Nephron progenitor cell (in vitro differentiated cells): ENCODE measurements around the gene MAN2A2.

Experiments
- DNase-seq: peaks from one replicate; pipeline ENCODE4 v3.0.0; 2021
- H3K27ac Mint-ChIP-seq: 2 replicates; pipeline ENCODE4 v1.8.0; 2021; ENCODE audit warnings: mild to moderate bottlenecking, moderate library complexity, mixed read lengths
- H3K27me3 Mint-ChIP-seq: 2 replicates; pipeline ENCODE4 v1.8.0; 2021; ENCODE audit warnings: mild to moderate bottlenecking, low read depth, mixed read lengths; ENCODE audit not compliant: poor library complexity
- H3K36me3 Mint-ChIP-seq: 2 replicates; pipeline ENCODE4 v1.8.0; 2021; ENCODE audit warnings: low read depth, mixed read lengths
- H3K4me1 Mint-ChIP-seq: 2 replicates; pipeline ENCODE4 v1.8.0; 2021; ENCODE audit warnings: mixed read lengths
- H3K4me3 Mint-ChIP-seq: 2 replicates; pipeline ENCODE4 v1.8.0; 2021; ENCODE audit warnings: mild to moderate bottlenecking, moderate library complexity, mixed read lengths
- H3K9me3 Mint-ChIP-seq: 2 replicates; pipeline ENCODE4 v1.8.0; 2021; ENCODE audit warnings: mild to moderate bottlenecking, moderate library complexity, mixed read lengths
- TF ChIP-seq, protein P1 (sequence below): fragments of 200-600 bp; sonication (generic); IDR thresholded peaks from 2 replicates; pipeline ENCODE4 v1.5.0; 2021; ENCODE audit warnings: antibody characterized with exemption

Gene MAN2A2

DNA sequence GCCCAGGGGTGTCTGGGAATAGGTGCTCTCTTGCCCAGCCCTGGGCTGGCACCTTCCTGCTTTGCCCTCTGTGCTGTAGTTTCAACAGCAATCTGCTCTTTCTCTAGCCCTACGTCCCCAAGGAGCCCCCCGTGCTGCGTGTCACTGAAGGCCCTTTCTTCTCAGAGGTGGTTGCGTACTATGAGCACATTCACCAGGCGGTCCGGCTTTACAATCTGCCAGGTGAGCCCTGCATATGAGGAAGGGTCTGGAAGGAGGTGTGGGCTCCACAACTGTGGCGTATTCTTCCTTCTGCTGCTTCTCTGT, 9.6 kb downstream of the MAN2A2 start:
- Mint-ChIP-seq H3K4me1 (peaks cover 16% of the 10 kb centered on the region), H3K36me3 (peaks cover 28% of the 10 kb centered on the region), H3K4me3 (no peak overlapping the region), H3K27me3 (no peaks in the 10 kb centered on the region), H3K9me3 (no peaks in the 10 kb centered on the region), H3K27ac (no peak overlapping the region)
- TF ChIP-seq, protein P1, sequence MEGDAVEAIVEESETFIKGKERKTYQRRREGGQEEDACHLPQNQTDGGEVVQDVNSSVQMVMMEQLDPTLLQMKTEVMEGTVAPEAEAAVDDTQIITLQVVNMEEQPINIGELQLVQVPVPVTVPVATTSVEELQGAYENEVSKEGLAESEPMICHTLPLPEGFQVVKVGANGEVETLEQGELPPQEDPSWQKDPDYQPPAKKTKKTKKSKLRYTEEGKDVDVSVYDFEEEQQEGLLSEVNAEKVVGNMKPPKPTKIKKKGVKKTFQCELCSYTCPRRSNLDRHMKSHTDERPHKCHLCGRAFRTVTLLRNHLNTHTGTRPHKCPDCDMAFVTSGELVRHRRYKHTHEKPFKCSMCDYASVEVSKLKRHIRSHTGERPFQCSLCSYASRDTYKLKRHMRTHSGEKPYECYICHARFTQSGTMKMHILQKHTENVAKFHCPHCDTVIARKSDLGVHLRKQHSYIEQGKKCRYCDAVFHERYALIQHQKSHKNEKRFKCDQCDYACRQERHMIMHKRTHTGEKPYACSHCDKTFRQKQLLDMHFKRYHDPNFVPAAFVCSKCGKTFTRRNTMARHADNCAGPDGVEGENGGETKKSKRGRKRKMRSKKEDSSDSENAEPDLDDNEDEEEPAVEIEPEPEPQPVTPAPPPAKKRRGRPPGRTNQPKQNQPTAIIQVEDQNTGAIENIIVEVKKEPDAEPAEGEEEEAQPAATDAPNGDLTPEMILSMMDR = no peak
- DNase-seq = no peak

DNA sequence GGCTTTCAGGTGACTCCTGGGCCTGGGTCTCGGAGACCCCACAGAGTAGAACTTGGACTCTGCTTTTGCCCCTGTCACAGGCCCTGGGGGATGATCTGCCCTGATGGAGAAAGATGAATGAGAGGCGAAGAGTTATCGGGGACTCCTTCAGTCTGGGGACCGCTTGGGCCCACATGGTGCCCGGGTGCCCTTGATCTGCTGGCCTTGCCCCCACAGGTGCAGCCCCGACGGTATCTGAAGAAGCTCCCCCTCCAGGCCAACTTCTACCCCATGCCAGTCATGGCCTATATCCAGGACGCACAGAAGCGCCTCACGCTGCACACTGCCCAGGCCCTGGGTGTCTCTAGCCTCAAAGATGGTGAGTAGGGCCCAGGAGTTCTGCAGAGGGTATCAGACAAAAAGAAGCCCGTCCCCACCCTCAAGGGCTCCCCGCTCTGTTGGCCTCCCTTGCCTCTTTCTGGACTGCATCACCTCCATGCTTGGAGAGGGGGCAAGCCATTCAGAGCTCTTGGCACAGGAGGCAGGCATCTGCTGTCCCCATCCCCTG, 10.4 kb downstream of the MAN2A2 start:
- H3K4me3 Mint-ChIP-seq = no peak overlapping the region
- TF ChIP-seq, protein P1 = no peak
- no peak for DNase-seq
- H3K27ac Mint-ChIP-seq = no peak overlapping the region
- H3K4me1 Mint-ChIP-seq = peaks cover 16% of the 10 kb centered on the region
- peaks cover 33% of the 10 kb centered on the region for H3K36me3 Mint-ChIP-seq
- no peaks in the 10 kb centered on the region for H3K27me3 Mint-ChIP-seq
- no peaks in the 10 kb centered on the region for H3K9me3 Mint-ChIP-seq

DNA sequence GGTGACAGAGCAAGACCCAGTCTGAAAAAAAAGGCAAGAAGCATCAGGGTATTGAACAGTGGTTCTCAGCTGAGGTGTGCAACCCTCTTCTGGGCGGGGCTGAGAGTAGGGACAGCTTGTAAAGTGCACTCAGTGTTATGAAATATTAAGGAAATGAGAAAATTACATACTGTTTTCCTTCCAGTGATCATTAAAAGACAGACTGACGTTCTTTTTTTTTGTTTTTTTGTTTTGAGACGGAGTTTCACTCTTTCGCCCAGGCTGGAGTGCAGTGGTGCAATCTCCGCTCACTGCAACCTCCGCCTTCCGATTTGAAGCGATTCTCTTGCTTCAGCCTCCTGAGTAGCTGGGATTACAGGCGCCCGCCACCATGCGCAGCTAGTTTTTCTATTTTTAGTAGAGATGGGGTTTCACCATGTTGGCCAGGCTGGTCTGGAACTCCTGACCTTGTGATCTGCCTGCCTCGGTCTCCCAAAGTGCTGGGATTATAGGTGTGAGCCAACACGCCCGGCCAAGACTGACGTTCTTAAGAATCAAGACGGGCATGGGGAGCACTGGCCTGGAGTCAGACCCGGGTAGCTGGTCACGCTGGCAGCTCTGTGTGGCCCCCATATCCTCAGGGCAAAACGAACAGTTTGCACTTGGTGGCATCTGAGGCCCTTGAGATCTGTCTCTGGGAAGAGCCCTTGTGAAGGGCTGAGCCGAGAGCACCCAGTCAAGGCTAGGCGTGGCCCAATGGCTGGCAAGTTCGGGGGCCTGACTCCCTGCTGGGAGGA, 11.4 kb downstream of the MAN2A2 start:
- Mint-ChIP-seq H3K27ac (no peak overlapping the region), H3K36me3 (peaks cover 33% of the 10 kb centered on the region), H3K27me3 (no peaks in the 10 kb centered on the region), H3K4me1 (peaks cover 16% of the 10 kb centered on the region), H3K9me3 (no peaks in the 10 kb centered on the region), H3K4me3 (no peak overlapping the region)
- TF ChIP-seq, protein P1 = no peak
- DNase-seq = no peak

DNA sequence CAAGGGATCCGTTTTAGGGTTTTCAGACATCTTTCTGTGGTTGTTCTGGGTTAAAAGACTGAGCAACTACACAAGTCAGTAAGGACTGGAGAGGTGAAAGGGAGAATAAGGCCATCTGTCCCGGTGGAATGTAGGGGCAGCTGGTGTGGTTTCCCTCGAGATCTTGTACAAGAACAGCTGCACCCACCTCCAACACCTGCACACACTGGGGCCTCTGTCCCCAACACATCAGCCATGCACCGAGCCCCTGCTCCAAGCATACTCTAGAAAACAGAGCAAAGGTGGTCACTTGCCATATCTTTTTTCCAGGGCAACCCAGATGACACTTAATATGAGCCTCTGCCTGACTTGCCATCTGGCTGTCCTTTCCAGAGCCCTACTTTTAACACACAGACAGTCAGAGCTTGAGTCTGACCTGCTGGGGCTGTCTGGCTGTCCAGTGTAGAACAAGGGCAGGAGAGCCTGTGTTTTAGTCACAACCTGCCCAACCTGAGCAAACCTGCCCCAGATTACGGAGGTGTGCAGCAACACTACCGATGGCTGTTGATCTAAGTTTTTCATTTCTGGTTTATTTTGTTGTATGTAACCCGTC, 12.2 kb downstream of the MAN2A2 start:
- H3K4me1 Mint-ChIP-seq = peaks cover 16% of the 10 kb centered on the region
- no peak for DNase-seq
- no peaks in the 10 kb centered on the region for H3K9me3 Mint-ChIP-seq
- H3K4me3 Mint-ChIP-seq = no peak overlapping the region
- peaks cover 4% of the 10 kb centered on the region for H3K27me3 Mint-ChIP-seq
- H3K27ac Mint-ChIP-seq = peak overlapping the region; percentile 71
- H3K36me3 Mint-ChIP-seq = peaks cover 39% of the 10 kb centered on the region
- TF ChIP-seq, protein P1 = no peak

DNA sequence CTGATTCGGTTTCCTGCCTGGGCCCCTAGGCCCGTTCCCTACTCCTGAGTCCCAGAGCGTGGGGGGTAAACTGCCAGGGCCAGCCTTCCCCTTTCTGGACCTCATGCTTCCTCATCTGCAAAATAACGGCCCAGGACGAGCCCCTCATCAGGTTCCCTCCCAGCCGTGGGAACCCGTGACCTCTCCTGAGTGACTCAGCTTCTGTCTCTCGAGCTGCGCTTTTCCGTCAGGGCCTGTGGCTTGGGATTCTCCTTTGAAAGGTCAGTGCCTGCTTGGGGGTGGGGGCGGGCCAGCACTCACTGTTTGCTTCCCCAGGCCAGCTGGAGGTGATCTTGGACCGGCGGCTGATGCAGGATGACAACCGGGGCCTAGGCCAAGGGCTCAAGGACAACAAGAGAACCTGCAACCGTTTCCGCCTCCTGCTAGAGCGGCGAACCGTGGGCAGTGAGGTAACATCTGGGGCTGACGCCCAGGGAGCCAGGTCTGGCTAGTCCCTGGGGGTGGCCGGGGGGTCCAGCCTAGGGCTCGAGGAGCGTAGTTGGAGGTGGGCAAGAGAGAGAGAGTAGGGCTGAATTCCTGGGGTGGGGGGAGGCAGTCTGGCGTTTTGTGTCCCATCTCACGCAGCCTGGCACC, 12.8 kb downstream of the MAN2A2 start:
- H3K27ac Mint-ChIP-seq = peak overlapping the region; percentile 71
- TF ChIP-seq, protein P1 = no peak
- no peak for DNase-seq
- H3K4me3 Mint-ChIP-seq = no peak overlapping the region
- no peaks in the 10 kb centered on the region for H3K9me3 Mint-ChIP-seq
- H3K36me3 Mint-ChIP-seq = peaks cover 40% of the 10 kb centered on the region
- H3K27me3 Mint-ChIP-seq = peaks cover 4% of the 10 kb centered on the region
- peaks cover 16% of the 10 kb centered on the region for H3K4me1 Mint-ChIP-seq
